Occipital lobe (tissue), 2 donors: Measurements from ENCODE around the gene INHA. TPM values are rescaled to one million over a fixed set of nuclear protein-coding genes. Genes with fewer than 3 reads are reported as not detected.
A peak's percentile ranks its signal among the peaks of the same experiment; 100 is the strongest.

Experiments
- DNase-seq: peaks from one replicate; lab custom pipeline; 2025; lab: John Stamatoyannopoulos, UW
- total RNA-seq: library from RNA; depleted of rRNA; stranded (reverse); fragments of >200 nt; gene quantifications from one replicate; pipeline ENCODE4 v1.2.3, GENCODE V29; 2014

The INHA gene
- total RNA-seq, 1 donor from 2014 or later, result not detected

DNA sequence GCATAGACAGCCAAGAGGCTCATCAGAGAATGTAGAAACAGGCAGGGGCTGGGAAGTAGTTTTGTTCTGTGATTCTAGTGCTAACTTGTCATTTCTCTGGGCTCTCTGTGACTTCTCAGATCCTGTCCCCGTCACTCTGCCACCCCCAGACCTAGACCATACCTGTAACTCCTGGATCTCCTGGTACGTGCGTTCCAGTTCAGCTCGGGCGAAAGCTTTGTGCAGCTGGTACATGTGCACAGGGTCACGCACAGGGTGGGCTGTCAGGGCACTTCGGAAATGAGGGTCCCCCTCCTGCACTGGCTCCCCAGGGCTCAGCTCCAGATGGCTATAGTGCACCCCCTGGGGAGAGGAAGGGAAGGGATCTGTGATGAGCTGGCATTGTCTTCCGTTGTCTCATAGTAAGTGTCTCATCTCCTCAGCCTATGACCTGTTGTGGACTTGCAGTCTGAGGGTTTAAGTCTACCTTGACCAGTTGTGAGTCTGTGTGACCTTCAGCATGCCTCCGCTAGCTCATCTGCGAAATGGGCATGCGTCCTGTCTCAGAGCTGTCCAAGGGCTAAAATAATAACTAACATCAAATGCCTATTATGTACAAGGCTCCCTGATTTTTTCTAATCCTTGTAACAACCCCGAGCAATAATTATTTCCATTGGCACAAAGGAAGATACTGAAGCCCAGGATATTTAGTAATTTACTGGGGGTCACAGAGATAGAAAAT lies 31.2 kb upstream of the INHA start:
- DNase-seq, result no peak

DNA sequence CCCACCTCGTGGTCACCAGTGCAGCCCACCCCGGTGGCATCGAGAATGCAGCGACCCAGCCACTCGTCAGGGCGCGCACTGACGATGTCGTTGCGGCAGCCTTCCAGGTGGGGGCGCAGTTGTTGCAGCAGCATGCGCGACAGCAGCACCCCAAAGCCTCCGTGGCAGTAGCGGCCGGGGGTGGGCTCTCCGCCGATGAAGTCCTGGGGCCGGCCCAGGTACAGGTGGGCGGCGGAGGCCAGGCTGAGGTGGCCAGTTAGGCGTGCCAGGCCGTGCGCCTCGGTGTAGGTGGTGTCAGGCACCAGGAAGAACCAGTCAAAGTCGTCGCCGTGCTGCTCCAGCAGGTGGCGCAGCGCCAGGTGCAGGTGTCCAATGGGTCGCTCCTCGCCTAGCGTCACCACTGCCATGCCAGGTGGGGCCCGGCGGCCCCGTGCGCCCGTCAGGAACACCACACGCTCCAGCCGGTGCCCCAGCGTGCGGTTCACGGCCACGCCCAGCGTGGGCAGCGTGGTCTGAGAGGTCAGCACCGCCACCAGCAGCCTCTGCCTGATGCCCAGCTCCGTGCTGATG lies 30.4 kb upstream of the INHA start:
- peak; percentile 42 for DNase-seq

DNA sequence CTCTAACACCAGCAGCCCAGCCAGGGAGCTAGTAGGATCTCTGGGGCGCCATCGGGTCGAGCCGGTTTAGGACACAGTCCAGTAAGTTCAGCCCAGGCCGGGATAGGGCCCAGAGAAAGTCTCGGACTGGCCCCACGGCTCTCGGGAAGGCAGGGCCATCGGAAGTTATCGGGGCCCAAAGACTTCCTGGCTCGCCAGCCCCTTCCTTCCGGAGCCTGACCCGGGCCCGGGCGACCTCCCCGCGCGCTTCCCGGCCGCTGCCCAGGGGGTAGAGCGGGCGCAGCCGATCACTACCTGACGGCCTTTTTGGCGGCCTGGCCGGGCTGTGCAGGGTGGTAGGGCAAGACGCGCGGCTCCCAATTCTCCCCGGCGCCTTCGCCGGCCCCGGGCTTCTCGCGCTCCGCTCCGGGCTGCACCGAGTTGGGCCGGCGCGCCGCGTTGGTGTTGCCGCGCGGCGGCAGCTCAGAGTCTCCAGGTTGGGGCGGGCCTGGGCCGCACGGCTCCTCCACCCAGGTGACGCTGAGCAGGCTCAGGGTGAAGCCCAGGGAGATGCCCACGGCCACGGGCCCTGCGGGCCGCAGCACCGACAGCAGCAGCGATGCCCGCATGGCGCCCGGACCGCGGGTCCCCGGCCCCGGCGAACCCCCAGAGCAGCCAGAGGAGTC lies 29.0 kb upstream of the INHA start:
- peak; percentile 15 for DNase-seq

DNA sequence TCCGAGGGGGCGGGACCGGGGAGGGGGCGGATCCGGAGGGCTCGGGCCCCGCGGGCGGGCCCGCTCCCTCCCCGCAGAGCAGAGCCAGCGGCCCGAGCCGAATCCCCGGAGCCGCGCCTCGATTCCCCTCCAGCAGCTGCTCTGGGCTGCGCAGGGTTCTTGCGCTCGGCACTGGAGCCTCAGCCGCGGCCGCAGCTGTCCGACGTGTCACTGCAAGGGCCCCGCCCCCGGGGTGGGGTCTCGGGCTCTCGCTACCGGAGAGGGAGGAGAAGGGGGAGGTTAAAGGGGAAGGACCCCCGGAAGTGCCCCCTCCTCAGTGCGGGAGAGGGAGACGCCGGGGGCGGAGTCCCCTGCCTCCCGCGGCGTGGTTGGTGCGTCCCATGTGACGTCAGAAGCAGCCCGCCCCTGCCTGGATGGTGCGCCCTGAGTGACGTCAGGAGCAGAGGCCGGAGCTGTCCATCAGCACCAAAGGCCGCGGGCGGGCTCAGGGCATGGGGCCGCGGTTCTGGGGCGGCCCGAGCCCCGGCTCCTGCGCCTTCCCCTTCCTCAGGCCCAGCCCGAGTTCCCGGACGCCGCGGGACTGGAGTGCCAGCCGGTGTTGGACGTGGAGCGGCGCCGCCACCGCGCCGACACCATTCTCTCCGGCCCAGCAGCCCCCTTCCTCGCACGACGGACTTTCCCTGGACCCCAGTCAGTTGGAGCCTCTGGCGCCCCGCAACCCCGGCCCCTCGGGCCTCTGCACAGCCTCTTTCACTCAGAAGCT lies 28.3 kb upstream of the INHA start, which contains the start of the genes CHPF and TMEM198:
Gene CHPF, minus strand, starts transcription at position 214 of the 763 bp plus-strand sequence. CDS start 271 bp downstream, outside the sequence.
Gene TMEM198, plus strand, starts transcription at position 433 of the 763 bp plus-strand sequence. CDS start 700 bp downstream, outside the sequence.
- peak; percentile 99 for DNase-seq

DNA sequence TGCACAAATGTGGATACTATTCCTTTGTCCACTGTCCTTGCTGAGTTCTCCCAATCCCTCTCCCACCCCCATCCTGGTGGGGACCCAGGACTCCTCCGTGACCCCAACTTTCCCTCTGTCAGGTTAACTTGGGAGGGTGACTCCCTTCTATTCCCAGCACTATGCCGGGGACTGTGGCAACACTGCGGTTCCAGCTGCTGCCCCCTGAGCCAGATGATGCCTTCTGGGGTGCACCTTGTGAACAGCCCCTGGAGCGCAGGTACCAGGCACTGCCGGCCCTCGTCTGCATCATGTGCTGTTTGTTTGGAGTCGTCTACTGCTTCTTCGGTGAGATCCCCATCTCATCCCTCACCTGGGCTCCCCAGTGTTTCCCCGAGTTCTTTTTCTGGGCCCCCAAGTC lies 27.5 kb upstream of the INHA start:
- DNase-seq, result no peak

DNA sequence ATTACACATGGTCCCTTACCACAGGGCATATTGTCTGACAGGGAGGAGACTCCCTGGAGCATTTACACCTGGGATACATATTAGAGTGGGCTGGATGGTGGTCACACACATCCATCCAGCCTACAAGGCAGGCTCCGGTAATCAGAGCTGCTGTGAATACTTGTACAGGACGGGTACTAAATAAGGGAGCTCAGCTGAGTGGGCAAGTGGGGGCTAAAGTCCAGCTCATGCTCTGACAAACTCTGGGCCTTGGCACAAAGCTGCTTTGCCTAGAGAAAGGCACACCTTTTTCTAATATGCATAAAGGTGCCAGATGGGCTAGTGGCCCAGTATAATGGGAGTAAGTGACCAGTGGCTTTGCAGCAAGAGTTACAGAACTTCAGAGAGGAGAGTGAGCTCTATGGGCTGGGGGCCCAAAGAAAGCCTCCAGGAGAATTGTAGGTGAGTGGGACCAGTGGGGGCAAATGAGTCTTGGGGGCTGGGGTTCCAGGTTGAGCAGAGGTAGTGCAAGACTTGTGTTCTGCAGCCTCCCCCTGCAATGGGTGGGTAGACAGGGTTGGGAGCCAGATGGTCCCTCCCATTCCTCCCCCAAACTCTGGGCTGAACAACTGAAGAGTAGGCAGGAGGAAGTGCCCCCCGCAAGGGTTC lies 26.7 kb upstream of the INHA start:
- no peak for DNase-seq

DNA sequence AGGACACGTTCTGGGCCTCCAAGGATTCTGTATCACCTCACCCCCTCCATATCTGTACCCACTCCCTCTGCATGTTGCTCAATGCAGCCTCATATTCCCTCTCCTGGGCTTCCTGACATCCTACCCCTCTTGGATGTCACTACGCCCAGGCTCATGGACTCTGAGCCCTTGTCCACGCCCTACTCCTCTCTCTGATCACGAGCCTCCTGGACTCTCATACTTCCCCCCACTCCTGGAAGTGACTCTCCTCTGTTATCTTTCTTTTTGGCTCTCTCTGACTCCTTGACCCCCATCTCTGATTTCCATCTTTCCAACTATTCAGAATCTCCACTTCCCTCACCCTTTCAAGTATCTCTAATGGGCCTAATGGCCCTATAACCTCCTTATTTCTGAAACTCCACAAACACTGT lies 26.2 kb upstream of the INHA start:
- no peak for DNase-seq

DNA sequence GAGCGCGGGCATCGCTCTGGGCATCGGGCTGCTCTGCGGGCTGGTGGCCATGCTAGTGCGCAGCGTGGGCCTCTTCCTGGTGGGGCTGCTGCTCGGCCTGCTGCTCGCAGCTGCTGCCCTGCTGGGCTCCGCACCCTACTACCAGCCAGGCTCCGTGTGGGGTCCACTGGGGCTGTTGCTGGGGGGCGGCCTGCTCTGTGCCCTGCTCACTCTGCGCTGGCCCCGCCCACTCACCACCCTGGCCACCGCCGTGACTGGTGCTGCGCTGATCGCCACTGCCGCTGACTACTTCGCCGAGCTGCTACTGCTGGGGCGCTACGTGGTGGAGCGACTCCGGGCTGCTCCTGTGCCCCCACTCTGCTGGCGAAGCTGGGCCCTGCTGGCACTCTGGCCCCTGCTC lies 24.5 kb upstream of the INHA start:
- DNase-seq, result no peak

DNA sequence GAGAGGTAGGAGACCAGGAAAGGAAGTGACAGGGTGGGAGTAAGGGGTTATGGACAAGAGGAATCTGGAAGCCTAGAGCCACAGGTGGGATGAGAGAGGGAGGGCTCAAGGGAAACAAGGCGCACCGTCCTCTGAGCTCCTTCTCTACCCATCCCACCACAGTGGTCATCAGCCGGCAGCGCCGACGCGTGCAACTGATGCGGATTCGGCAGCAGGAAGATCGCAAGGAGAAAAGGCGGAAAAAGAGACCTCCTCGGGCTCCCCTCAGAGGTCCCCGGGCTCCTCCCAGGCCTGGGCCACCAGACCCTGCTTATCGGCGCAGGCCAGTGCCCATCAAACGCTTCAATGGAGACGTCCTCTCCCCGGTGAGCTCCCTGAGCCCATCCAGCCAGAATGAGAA lies 23.1 kb upstream of the INHA start:
- no peak for DNase-seq

DNA sequence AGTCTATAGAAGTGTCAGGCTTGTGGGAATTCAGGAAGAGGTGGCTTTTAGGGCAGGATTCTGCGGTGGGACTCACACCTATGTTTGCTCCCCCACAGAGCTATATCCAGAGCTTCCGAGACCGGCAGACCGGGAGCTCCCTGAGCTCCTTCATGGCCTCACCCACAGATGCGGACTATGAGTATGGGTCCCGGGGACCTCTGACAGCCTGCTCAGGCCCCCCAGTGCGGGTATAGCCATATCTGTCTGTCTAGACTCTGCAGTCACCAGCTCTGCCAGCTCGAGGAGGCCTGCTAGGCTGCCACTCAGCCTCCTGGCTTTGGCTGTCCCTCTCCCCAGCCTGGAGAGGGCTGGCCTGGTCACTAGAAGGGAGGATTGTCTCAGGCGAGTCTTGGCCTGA lies 22.5 kb upstream of the INHA start:
- DNase-seq, result no peak

DNA sequence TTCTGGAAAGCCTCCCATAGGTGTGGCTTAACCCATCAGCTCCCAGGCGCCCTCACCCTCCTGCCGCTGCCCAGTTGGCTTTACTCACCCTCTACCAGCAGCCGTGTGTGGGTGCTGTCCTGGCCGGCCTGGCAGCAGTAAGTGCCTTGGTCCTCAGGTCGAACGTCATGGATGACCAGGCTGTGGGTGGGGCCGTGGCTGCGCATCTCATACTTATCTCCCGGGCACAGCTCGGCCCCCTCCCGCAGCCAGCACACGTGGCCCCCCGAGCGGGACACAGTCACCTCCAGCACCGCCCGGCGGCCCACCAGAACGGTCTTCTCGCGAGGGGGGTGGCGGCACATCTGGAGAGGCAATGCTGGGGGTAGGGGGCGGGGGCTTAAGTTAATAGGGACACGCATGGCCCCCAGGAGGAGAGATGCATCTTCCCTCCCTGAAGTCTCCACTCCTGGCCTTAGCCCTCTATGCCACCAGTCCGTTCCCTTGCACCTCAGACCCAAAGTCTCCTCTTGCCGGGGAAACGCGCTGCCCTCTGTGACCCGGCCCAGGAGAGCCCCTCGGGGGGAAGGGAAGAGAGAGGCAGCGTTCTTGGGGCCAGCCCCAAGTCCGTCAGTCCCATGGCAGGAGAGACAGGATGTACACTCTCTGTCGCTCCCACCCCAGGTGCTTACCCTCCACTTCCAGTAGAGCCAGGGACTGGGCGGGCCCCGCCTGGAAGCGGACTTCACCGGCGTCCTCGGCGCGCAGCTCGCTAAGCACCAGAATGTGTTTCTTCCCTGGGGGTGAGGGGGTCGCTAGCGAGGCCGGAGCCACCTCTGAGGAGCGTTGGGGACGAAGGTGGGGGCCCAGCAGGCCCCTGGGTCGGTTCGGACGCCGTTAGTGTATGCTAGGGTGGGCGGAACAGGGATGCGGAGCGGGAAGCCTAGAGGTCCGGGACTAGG lies 20.4 kb upstream of the INHA start:
- no peak for DNase-seq

DNA sequence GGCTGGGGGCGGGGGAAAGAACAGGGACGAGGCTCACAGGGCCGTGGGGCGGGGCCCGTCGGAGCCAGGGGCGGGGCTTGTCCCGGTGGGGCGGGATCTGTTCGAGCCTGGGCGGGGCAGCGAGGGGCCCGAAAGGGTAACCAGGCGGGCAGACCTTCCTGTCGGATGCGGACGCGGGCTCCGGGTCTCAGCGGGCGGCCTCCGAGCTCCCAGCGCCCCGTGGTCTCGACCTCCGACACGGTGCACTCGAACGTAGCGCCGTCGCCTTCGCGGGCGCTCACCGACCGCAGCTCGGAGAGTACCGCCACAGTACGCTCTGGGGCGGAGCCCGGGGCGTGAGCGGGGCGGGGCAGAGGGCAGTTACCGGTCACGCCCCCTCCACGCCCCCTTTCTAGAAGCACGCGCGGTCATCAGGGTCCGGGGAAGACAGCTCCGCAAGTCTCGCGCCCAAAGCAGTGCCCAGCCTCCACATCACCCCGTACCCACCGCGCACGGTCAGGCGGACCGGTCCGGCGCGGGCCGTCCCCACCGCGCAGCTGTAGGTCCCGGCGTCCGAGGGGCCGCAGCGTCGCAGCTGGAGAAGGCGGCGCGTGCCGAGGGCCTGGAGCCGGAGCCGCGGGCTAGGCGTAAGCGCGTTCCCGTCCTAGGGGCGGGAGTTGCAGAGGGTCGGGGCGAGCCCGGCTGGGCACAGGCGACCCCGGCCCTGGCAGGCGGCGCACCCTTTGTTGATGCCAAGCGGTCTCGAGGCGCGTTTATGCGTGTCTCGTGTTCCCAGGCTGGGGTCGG lies 19.5 kb upstream of the INHA start:
- DNase-seq, result peak; percentile 76

DNA sequence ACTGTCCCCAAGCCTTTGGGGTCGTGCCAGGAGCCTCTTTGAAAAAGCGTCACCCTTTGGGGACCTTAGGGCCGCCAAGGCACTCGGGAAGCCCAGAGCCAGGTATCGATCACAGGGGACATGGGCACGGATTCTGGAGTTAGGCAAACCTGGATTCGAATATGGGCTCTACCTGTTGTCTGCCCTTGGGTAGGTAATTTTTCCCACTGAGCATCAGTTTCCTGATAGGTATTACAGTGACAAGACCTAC lies 19.0 kb upstream of the INHA start:
- no peak for DNase-seq

DNA sequence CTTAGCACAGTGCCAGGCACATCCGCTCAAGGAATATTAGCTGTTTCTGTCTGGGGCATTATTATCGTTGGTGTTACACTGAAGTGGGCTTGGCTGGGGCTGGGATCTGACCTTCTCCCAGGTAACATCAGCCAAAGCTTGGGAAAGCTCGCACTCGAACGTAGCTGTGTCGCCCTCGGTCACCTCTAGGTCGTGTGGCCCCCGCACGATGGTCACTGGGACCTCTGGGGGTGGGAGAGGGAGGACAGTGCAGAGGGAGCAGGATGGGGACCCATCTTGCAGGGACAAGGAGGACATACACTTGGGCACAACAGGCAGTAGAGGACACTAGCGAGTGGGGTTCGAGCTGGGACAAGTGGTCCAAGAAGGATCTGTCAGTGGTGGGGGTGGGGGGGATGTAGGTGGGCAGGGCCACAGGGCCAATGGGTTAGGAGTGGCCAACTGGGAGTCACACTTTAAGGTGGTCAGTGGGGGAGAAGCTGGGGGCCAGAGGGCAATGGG lies 18.6 kb upstream of the INHA start:
- DNase-seq, result no peak

DNA sequence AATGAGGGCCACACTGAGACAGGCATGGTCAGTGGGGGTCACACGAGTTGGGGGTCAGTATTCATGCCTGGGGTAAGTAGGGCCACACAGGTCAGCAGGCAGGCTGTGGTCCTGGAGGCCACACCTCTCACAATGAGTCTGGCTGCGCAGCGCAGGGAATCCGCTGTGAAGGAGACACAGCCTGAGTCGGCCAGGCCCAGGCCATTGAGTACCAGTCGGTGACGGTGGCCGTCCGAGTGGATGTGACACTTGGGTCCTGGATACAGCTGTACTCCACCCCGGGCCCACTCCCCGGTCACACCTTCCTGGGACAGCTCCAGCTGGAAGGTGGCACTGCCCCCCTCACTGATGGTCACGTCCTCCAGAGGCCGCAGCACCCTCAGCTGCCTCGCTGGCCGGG lies 17.8 kb upstream of the INHA start:
- no peak for DNase-seq

DNA sequence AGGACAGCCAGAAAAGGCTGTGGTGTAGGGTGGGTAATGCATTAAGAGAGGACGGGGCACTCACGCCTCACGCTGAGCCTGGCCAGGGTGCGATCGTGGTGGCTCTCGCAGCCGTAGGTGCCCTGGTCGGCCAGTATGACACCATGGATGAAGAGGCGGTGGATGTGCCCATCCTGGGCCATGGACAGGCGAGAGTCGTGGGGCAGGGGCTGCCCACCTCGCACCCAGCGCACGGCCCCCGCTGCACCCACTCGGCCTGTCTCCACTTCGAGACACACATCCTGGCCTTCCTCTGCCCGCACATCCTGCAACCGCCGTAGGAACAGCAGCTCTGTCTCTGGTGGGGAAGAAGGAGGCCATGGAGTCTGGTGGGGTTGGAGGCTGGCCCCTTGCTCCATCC lies 16.2 kb upstream of the INHA start:
- DNase-seq, result no peak

DNA sequence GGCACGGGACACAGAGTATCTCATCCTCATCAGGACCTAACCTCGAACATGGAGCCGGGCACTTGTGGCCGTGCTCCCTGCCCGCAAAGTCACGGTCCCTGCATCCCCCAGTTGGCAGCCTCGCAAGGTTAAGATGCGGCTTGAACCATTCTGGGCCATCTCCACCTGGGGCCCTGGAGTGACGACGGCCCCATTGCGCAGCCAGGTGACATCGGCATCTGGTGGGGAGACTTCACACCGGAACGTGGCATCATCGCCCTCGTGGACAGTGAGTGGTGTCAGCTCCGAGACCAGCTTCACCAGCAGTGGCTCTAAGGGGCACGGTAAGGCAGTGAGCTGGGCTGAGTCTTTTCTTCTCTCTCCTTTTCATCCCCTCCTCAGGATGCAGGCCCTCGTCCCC lies 15.7 kb upstream of the INHA start:
- DNase-seq, result no peak

DNA sequence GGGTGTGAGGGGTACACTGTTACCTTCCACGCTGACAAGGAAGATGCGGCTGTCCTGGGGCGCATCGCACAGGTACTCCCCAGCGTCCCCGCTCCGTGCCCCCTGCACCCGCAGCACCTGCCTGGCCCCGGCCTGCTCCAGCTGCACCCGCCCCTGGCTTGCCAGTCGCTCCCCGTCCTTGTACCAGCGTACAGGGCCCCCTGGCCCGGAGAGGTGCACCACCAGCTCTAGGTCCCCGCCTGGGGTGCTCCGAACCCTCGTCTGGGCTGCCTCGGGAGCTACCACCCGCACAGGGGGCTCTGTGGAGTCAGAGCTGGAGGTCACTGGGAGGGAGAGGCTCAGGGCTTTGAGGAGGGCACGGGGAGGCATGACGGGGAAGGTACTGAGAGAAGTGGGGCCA lies 14.8 kb upstream of the INHA start:
- no peak for DNase-seq
